Mesendoderm (in vitro differentiated cells): Measurements from ENCODE around the gene ZNF668.

Experiments used
- DNase-seq: peaks from one replicate; pipeline ENCODE4 v3.0.0; 2013
- H2AK5ac ChIP-seq: 2 replicates; pipeline ENCODE4 v1.6.1; 2013; ENCODE audit warnings: low read length, inconsistent platforms
- H2BK120ac ChIP-seq: 2 replicates; pipeline ENCODE4 v1.6.1; 2013; ENCODE audit warnings: low read depth, mild to moderate bottlenecking, low read length, moderate library complexity, mixed read lengths
- H2BK15ac ChIP-seq: replicated peaks from 2 replicates; pipeline ENCODE4 v1.6.1; 2013; ENCODE audit warnings: low read depth, mild to moderate bottlenecking, moderate library complexity
- H2BK5ac ChIP-seq: 2 replicates; pipeline ENCODE4 v1.6.1; 2013; ENCODE audit warnings: low read length, inconsistent platforms
- H3K18ac ChIP-seq: 2 replicates; pipeline ENCODE4 v1.6.1; 2013; ENCODE audit warnings: mild to moderate bottlenecking, low read length, mixed read lengths
- H3K23ac ChIP-seq: one replicate; pipeline ENCODE4 v1.6.1; 2013; ENCODE audit warnings: low read length
- H3K27ac ChIP-seq: 2 replicates; pipeline ENCODE4 v1.5.1; 2013; ENCODE audit warnings: low read depth, mild to moderate bottlenecking, inconsistent platforms, low read length, moderate library complexity
- H3K27me3 ChIP-seq: 2 replicates; pipeline ENCODE4 v1.6.1; 2013; ENCODE audit warnings: low read length, control low read depth, mild to moderate bottlenecking, inconsistent platforms; ENCODE audit not compliant: insufficient read depth, poor library complexity
- H3K36me3 ChIP-seq: 2 replicates; pipeline ENCODE4 v1.6.1; 2013; ENCODE audit warnings: low read length, inconsistent platforms; ENCODE audit not compliant: control insufficient read depth, insufficient read depth
- H3K4ac ChIP-seq: one replicate; pipeline ENCODE4 v1.6.1; 2013; ENCODE audit warnings: low read depth, mild to moderate bottlenecking, low read length, moderate library complexity
- H3K4me1 ChIP-seq: 2 replicates; pipeline ENCODE4 v1.6.1; 2013; ENCODE audit warnings: low read depth, low read length, inconsistent platforms; ENCODE audit not compliant: control insufficient read depth
- H3K4me2 ChIP-seq: 2 replicates; pipeline ENCODE4 v1.6.1; 2013; ENCODE audit warnings: low read length
- H3K4me3 ChIP-seq: 2 replicates; pipeline ENCODE4 v1.5.1; 2013; ENCODE audit warnings: mild to moderate bottlenecking, low read length
- H3K56ac ChIP-seq: one replicate; pipeline ENCODE4 v1.6.1; 2013; ENCODE audit warnings: low read length
- H3K79me1 ChIP-seq: 2 replicates; pipeline ENCODE4 v1.6.1; 2013; ENCODE audit warnings: low read length, inconsistent platforms
- H3K79me2 ChIP-seq: 2 replicates; pipeline ENCODE4 v1.6.1; 2013; ENCODE audit warnings: mild to moderate bottlenecking, low read length; ENCODE audit not compliant: control insufficient read depth, insufficient read depth
- H3K9ac ChIP-seq: 2 replicates; pipeline ENCODE4 v1.6.1; 2013; ENCODE audit warnings: low read length, inconsistent platforms
- H4K5ac ChIP-seq: one replicate; pipeline ENCODE4 v1.6.1; 2013; ENCODE audit warnings: low read length
- H4K8ac ChIP-seq: one replicate; pipeline ENCODE4 v1.6.1; 2013; ENCODE audit warnings: low read depth, mild to moderate bottlenecking, control low read depth, low read length, moderate library complexity
- WGBS: extraction: QIAGEN DNeasy Blood & Tissue Kit; methylation state at CpG from one replicate; pipeline ENCODE4 v1.1.7; 2013; ENCODE audit warnings: low lambda C conversion rate, missing lambda C conversion rate; ENCODE audit not compliant: insufficient coverage; ENCODE audit errors: extremely low coverage; 5-methylcytosine and 5-hydroxymethylcytosine counted together

ZNF668 gene

DNA sequence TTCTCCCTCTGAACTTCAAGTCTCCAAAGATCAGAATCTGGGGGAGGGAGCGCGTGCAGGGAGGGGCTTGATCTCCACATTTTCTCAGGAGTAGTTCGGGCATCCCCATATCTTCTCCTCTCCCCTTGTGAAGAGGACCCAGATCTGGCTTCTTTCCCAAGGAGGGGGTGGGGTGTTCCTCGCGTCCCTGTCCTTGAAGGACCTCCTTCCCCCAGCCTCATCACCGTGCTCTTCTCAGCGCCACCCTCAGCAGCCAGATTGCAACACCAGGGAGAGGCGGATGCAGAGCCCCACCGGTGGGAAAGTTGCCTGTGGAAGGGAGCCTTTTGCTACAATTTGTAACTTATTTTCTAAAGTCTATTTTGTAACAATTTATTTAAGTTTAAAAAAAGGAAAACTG is 9.0 kb upstream of the ZNF668 start:
- Histone ChIP-seq H3K18ac (no peak overlapping the region), H3K36me3 (no peaks in the 10 kb centered on the region), H3K4me2 (no peak overlapping the region), H3K23ac (no peak overlapping the region), H2AK5ac (no peak overlapping the region), H4K5ac (no peak overlapping the region), H3K79me1 (peaks cover 2% of the 10 kb centered on the region), H3K27ac (no peak overlapping the region), H3K27me3 (no peaks in the 10 kb centered on the region), H3K79me2 (no peaks in the 10 kb centered on the region), H3K4ac (no peak overlapping the region), H2BK5ac (no peak overlapping the region), H3K56ac (no peak overlapping the region), H2BK15ac (no peak overlapping the region), H4K8ac (no peak overlapping the region), H3K4me3 (no peak overlapping the region), H3K9ac (no peak overlapping the region), H2BK120ac (no peak overlapping the region), H3K4me1 (no peaks in the 10 kb centered on the region)
- WGBS = no CpG with 5 or more reads among the region's 9 CpGs
- DNase-seq = no peak

- Histone ChIP-seq H2BK15ac (no peak overlapping the region), H3K4me1 (no peaks in the 10 kb centered on the region), H3K56ac (no peak overlapping the region), H3K18ac (no peak overlapping the region), H2AK5ac (no peak overlapping the region), H3K79me2 (no peaks in the 10 kb centered on the region), H3K27ac (no peak overlapping the region), H3K4ac (no peak overlapping the region), H2BK120ac (no peak overlapping the region), H3K23ac (no peak overlapping the region), H3K27me3 (no peaks in the 10 kb centered on the region), H3K4me3 (no peak overlapping the region), H3K9ac (no peak overlapping the region), H3K4me2 (no peak overlapping the region), H3K79me1 (peaks cover 4% of the 10 kb centered on the region), H4K8ac (no peak overlapping the region), H4K5ac (no peak overlapping the region), H3K36me3 (no peaks in the 10 kb centered on the region), H2BK5ac (no peak overlapping the region)
- WGBS = no CpG with 5 or more reads among the region's 14 CpGs
- DNase-seq = no peak
Observed at GRCh38 chr16:31082368-31083045, 8.5 kb upstream of the ZNF668 start.

GRCh38 chr16:31081428-31082351 is 7.7 kb upstream of the ZNF668 start:
- H4K5ac ChIP-seq = no peak overlapping the region
- H3K9ac ChIP-seq = no peak overlapping the region
- no peak overlapping the region for H3K4me3 ChIP-seq
- no peak for DNase-seq
- H3K36me3 ChIP-seq = no peaks in the 10 kb centered on the region
- H2BK5ac ChIP-seq = no peak overlapping the region
- H4K8ac ChIP-seq = no peak overlapping the region
- no CpG with 5 or more reads among the region's 26 CpGs for WGBS
- no peaks in the 10 kb centered on the region for H3K4me1 ChIP-seq
- H3K27ac ChIP-seq = no peak overlapping the region
- H3K4me2 ChIP-seq = no peak overlapping the region
- no peak overlapping the region for H3K23ac ChIP-seq
- H3K4ac ChIP-seq = no peak overlapping the region
- no peak overlapping the region for H3K18ac ChIP-seq
- H2BK15ac ChIP-seq = no peak overlapping the region
- peaks cover 4% of the 10 kb centered on the region for H3K79me1 ChIP-seq
- no peak overlapping the region for H2AK5ac ChIP-seq
- H3K27me3 ChIP-seq = no peaks in the 10 kb centered on the region
- H2BK120ac ChIP-seq = no peak overlapping the region
- H3K79me2 ChIP-seq = peaks cover 3% of the 10 kb centered on the region
- no peak overlapping the region for H3K56ac ChIP-seq

- H2BK120ac ChIP-seq = no peak overlapping the region
- peaks cover 9% of the 10 kb centered on the region for H3K79me1 ChIP-seq
- H3K4me1 ChIP-seq = no peaks in the 10 kb centered on the region
- H3K4me2 ChIP-seq = no peak overlapping the region
- no peak overlapping the region for H2BK15ac ChIP-seq
- H3K36me3 ChIP-seq = no peaks in the 10 kb centered on the region
- no peak overlapping the region for H2AK5ac ChIP-seq
- H3K79me2 ChIP-seq = peaks cover 3% of the 10 kb centered on the region
- DNase-seq = no peak
- no peak overlapping the region for H4K5ac ChIP-seq
- no peak overlapping the region for H2BK5ac ChIP-seq
- H3K4ac ChIP-seq = no peak overlapping the region
- H3K27ac ChIP-seq = no peak overlapping the region
- no peak overlapping the region for H3K56ac ChIP-seq
- no peak overlapping the region for H3K9ac ChIP-seq
- no peaks in the 10 kb centered on the region for H3K27me3 ChIP-seq
- WGBS = no CpG with 5 or more reads among the region's 13 CpGs
- no peak overlapping the region for H3K18ac ChIP-seq
- H4K8ac ChIP-seq = no peak overlapping the region
- no peak overlapping the region for H3K4me3 ChIP-seq
- no peak overlapping the region for H3K23ac ChIP-seq
Observed at GRCh38 chr16:31080756-31081419, 6.8 kb upstream of the ZNF668 start.

DNA sequence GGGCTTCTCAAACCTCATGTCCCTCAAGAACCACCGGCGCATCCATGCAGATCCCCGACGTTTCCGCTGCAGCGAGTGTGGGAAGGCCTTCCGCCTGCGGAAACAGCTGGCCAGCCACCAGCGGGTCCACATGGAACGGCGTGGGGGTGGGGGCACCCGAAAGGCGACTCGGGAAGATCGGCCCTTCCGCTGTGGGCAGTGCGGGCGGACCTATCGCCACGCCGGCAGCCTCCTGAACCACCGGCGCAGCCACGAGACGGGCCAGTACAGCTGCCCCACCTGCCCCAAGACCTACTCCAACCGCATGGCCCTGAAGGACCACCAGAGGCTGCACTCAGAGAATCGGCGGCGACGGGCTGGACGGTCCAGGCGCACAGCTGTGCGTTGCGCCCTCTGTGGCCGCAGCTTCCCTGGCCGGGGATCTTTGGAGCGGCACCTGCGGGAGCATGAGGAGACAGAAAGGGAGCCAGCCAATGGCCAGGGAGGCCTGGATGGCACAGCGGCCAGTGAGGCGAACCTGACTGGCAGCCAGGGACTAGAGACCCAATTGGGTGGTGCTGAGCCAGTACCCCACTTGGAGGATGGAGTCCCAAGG is 6.1 kb upstream of the ZNF668 start:
- Histone ChIP-seq H3K9ac (no peak overlapping the region), H3K4me2 (no peak overlapping the region), H2BK15ac (no peak overlapping the region), H2BK120ac (no peak overlapping the region), H2BK5ac (no peak overlapping the region), H3K56ac (no peak overlapping the region), H2AK5ac (no peak overlapping the region), H3K4me1 (no peaks in the 10 kb centered on the region), H4K5ac (no peak overlapping the region), H3K4ac (no peak overlapping the region), H3K4me3 (no peak overlapping the region), H3K27me3 (no peaks in the 10 kb centered on the region), H3K36me3 (no peaks in the 10 kb centered on the region), H3K79me2 (peaks cover 3% of the 10 kb centered on the region), H4K8ac (no peak overlapping the region), H3K23ac (no peak overlapping the region), H3K27ac (no peak overlapping the region), H3K18ac (no peak overlapping the region), H3K79me1 (peaks cover 9% of the 10 kb centered on the region)
- no peak for DNase-seq
- WGBS = no CpG with 5 or more reads among the region's 40 CpGs
